Mammary epithelial cell (primary cell): Measurements from ENCODE around the gene PRR7.

Source experiments
- EZH2 ChIP-seq: IDR thresholded peaks from 2 replicates; pipeline ENCODE4 v1.6.1; 2012; ENCODE audit warnings: low read length, inconsistent platforms, borderline replicate concordance
- TF ChIP-seq, protein P1 (sequence below), 2 donors: IDR thresholded peaks in 1 of 2; conservative IDR thresholded peaks in 1 of 2; 2 replicates each; pipeline ENCODE4 v1.5.1; 2011 to 2012; ENCODE audit warnings: inconsistent platforms in 2 of 2, low read length in 2 of 2, mild to moderate bottlenecking in 2 of 2, control low read depth in 1 of 2, low read depth in 1 of 2; ENCODE audit not compliant: insufficient read depth in 1 of 2; ENCODE audit errors: extremely low read depth in 1 of 2

- TF ChIP-seq, protein P1, sequence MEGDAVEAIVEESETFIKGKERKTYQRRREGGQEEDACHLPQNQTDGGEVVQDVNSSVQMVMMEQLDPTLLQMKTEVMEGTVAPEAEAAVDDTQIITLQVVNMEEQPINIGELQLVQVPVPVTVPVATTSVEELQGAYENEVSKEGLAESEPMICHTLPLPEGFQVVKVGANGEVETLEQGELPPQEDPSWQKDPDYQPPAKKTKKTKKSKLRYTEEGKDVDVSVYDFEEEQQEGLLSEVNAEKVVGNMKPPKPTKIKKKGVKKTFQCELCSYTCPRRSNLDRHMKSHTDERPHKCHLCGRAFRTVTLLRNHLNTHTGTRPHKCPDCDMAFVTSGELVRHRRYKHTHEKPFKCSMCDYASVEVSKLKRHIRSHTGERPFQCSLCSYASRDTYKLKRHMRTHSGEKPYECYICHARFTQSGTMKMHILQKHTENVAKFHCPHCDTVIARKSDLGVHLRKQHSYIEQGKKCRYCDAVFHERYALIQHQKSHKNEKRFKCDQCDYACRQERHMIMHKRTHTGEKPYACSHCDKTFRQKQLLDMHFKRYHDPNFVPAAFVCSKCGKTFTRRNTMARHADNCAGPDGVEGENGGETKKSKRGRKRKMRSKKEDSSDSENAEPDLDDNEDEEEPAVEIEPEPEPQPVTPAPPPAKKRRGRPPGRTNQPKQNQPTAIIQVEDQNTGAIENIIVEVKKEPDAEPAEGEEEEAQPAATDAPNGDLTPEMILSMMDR (conservative IDR thresholded peaks at IDR 0.05 in 1 of 2, IDR thresholded peaks at IDR 0.05 in 1 of 2; ENCODE audit: extremely low read depth in 1 of 2, insufficient read depth in 1 of 2, low read depth in 1 of 2, low read length in 2 of 2): no peak
- TF ChIP-seq EZH2: no peak
Measured at GRCh38 chr5:177430140-177430951, 16.3 kb upstream of the PRR7 start.
